ENCODE measurements around the gene HTATSF1.

Gene HTATSF1

GRCh38 chrX:136497556-136498052, at the start of gene HTATSF1:
HTATSF1 (plus strand) TSS chrX:136497592; CDS start chrX:136497685, 93 bp downstream.
- no peak for DNase-seq (ENCODE audit: extremely low spot score, insufficient read length, low read depth)
- FAIRE-seq: no peak

- FAIRE-seq: no peak
- no peak for DNase-seq (ENCODE audit: extremely low spot score, insufficient read length, low read depth)
Measured at GRCh38 chrX:136447968-136448367, 49.4 kb upstream of the HTATSF1 start.

GRCh38 chrX:136450050-136450830, 47.2 kb upstream of the HTATSF1 start:
- DNase-seq (ENCODE audit: extremely low spot score, insufficient read length, low read depth) (no peak), FAIRE-seq (no peak)

GRCh38 chrX:136452614-136453013, 44.8 kb upstream of the HTATSF1 start:
- DNase-seq (ENCODE audit: extremely low spot score, insufficient read length, low read depth) (no peak), FAIRE-seq (no peak)

- DNase-seq (ENCODE audit: extremely low spot score, insufficient read length, low read depth): no peak
- no peak for FAIRE-seq
Measured at GRCh38 chrX:136453114-136453513, 44.3 kb upstream of the HTATSF1 start.

- FAIRE-seq (no peak), DNase-seq (ENCODE audit: extremely low spot score, insufficient read length, low read depth) (no peak)
Measured at GRCh38 chrX:136453771-136454170, 43.6 kb upstream of the HTATSF1 start.

GRCh38 chrX:136456133-136456532, 41.3 kb upstream of the HTATSF1 start:
- DNase-seq (ENCODE audit: extremely low spot score, insufficient read length, low read depth): no peak
- no peak for FAIRE-seq

GRCh38 chrX:136457303-136457917, 40.0 kb upstream of the HTATSF1 start:
- DNase-seq (ENCODE audit: extremely low spot score, insufficient read length, low read depth) (no peak), FAIRE-seq (no peak)

GRCh38 chrX:136464589-136464988, 32.8 kb upstream of the HTATSF1 start:
- FAIRE-seq: no peak
- no peak for DNase-seq (ENCODE audit: extremely low spot score, insufficient read length, low read depth)

- FAIRE-seq (no peak), DNase-seq (ENCODE audit: extremely low spot score, insufficient read length, low read depth) (no peak)
Measured at GRCh38 chrX:136467303-136467702, 30.1 kb upstream of the HTATSF1 start.

- DNase-seq (ENCODE audit: extremely low spot score, insufficient read length, low read depth): no peak
- no peak for FAIRE-seq
Measured at GRCh38 chrX:136468391-136469103, 28.8 kb upstream of the HTATSF1 start.

GRCh38 chrX:136473663-136474062, 23.7 kb upstream of the HTATSF1 start:
- no peak for FAIRE-seq
- no peak for DNase-seq (ENCODE audit: extremely low spot score, insufficient read length, low read depth)

GRCh38 chrX:136475236-136475635, 22.2 kb upstream of the HTATSF1 start:
- no peak for DNase-seq (ENCODE audit: extremely low spot score, insufficient read length, low read depth)
- FAIRE-seq: no peak

- DNase-seq (ENCODE audit: extremely low spot score, insufficient read length, low read depth) (no peak), FAIRE-seq (no peak)
Measured at GRCh38 chrX:136476501-136476900, 20.9 kb upstream of the HTATSF1 start.

GRCh38 chrX:136477026-136477425, 20.4 kb upstream of the HTATSF1 start:
- no peak for DNase-seq (ENCODE audit: extremely low spot score, insufficient read length, low read depth)
- no peak for FAIRE-seq

GRCh38 chrX:136480383-136480782, 17.0 kb upstream of the HTATSF1 start:
- FAIRE-seq: no peak

GRCh38 chrX:136487647-136488046, 9.7 kb upstream of the HTATSF1 start, which contains the start of gene BRS3:
BRS3 (plus strand) TSS chrX:136487947; CDS start chrX:136488115, 168 bp downstream.
- FAIRE-seq (no peak), DNase-seq (ENCODE audit: extremely low spot score, insufficient read length, low read depth) (no peak)

More at GRCh38 chrX:136480383-136480782, 17.0 kb upstream of the HTATSF1 start:
- DNase-seq (ENCODE audit: extremely low spot score, insufficient read length, low read depth): no peak

- no peak for FAIRE-seq
Measured at GRCh38 chrX:136488706-136489105, 8.7 kb upstream of the HTATSF1 start.

GRCh38 chrX:136491832-136492231, 5.6 kb upstream of the HTATSF1 start:
- no peak for FAIRE-seq
- DNase-seq (ENCODE audit: extremely low spot score, insufficient read length, low read depth): no peak

More at GRCh38 chrX:136488706-136489105, 8.7 kb upstream of the HTATSF1 start:
- DNase-seq (ENCODE audit: extremely low spot score, insufficient read length, low read depth): no peak

GRCh38 chrX:136493011-136493410, 4.4 kb upstream of the HTATSF1 start:
- DNase-seq (ENCODE audit: extremely low spot score, insufficient read length, low read depth) (no peak), FAIRE-seq (no peak)

GRCh38 chrX:136495043-136495442, 2.3 kb upstream of the HTATSF1 start:
- DNase-seq (ENCODE audit: extremely low spot score, insufficient read length, low read depth): no peak
- FAIRE-seq: peak; percentile 53
